ENCODE data around the gene FER.

FER gene

GRCh38 chr5:109102096-109102690 is 354.5 kb downstream of the FER start:
- Mint-ChIP-seq H3K4me1 (no peaks in the 10 kb centered on the region), H3K27ac (ENCODE audit: low read depth) (no peak overlapping the region), H3K36me3 (ENCODE audit: insufficient read depth) (no peaks in the 10 kb centered on the region), H3K27me3 (no peaks in the 10 kb centered on the region), H3K4me3 (no peak overlapping the region), H3K9me3 (no peaks in the 10 kb centered on the region)
- ATAC-seq (replicated peaks; ENCODE audit: extremely low read depth, poor library complexity, severe bottlenecking) (no peak), DNase-seq (ENCODE audit: low spot score in 2 of 2) (no peak)

- Mint-ChIP-seq H3K36me3 (ENCODE audit: insufficient read depth) (no peaks in the 10 kb centered on the region), H3K27me3 (no peaks in the 10 kb centered on the region), H3K4me3 (no peak overlapping the region), H3K4me1 (no peaks in the 10 kb centered on the region), H3K27ac (ENCODE audit: low read depth) (no peak overlapping the region), H3K9me3 (peaks cover 4% of the 10 kb centered on the region)
- no peak for ATAC-seq (replicated peaks; ENCODE audit: extremely low read depth, poor library complexity, severe bottlenecking)
- no peak for DNase-seq (ENCODE audit: low spot score in 2 of 2)
Measured at GRCh38 chr5:109105631-109106267, 358.1 kb downstream of the FER start.

GRCh38 chr5:109111680-109112079 is 364.0 kb downstream of the FER start:
- Mint-ChIP-seq H3K36me3 (ENCODE audit: insufficient read depth) (peaks cover 2% of the 10 kb centered on the region), H3K27ac (ENCODE audit: low read depth) (no peak overlapping the region), H3K9me3 (peaks cover 4% of the 10 kb centered on the region), H3K4me3 (no peak overlapping the region), H3K27me3 (no peaks in the 10 kb centered on the region), H3K4me1 (no peaks in the 10 kb centered on the region)
- DNase-seq (ENCODE audit: low spot score in 2 of 2) (no peak), ATAC-seq (replicated peaks; ENCODE audit: extremely low read depth, poor library complexity, severe bottlenecking) (no peak)

GRCh38 chr5:109113608-109114007 is 365.9 kb downstream of the FER start:
- H3K4me1 Mint-ChIP-seq = no peaks in the 10 kb centered on the region
- DNase-seq (ENCODE audit: low spot score in 2 of 2) = no peak
- no peak overlapping the region for H3K4me3 Mint-ChIP-seq
- no peak for ATAC-seq (replicated peaks; ENCODE audit: extremely low read depth, poor library complexity, severe bottlenecking)
- peaks cover 4% of the 10 kb centered on the region for H3K9me3 Mint-ChIP-seq
- no peak overlapping the region for H3K27ac Mint-ChIP-seq (ENCODE audit: low read depth)
- no peaks in the 10 kb centered on the region for H3K27me3 Mint-ChIP-seq
- H3K36me3 Mint-ChIP-seq (ENCODE audit: insufficient read depth) = peaks cover 2% of the 10 kb centered on the region

- no peak overlapping the region for H3K4me3 Mint-ChIP-seq
- H3K36me3 Mint-ChIP-seq (ENCODE audit: insufficient read depth) = no peaks in the 10 kb centered on the region
- no peak for ATAC-seq (replicated peaks; ENCODE audit: extremely low read depth, poor library complexity, severe bottlenecking)
- DNase-seq (ENCODE audit: low spot score in 2 of 2) = no peak
- H3K27me3 Mint-ChIP-seq = no peaks in the 10 kb centered on the region
- H3K9me3 Mint-ChIP-seq = no peaks in the 10 kb centered on the region
- peaks cover 5% of the 10 kb centered on the region for H3K4me1 Mint-ChIP-seq
- no peak overlapping the region for H3K27ac Mint-ChIP-seq (ENCODE audit: low read depth)
Measured at GRCh38 chr5:109121225-109121624, 373.5 kb downstream of the FER start.

- no peak overlapping the region for H3K4me3 Mint-ChIP-seq
- no peaks in the 10 kb centered on the region for H3K36me3 Mint-ChIP-seq (ENCODE audit: insufficient read depth)
- no peak for ATAC-seq (replicated peaks; ENCODE audit: extremely low read depth, poor library complexity, severe bottlenecking)
- H3K27ac Mint-ChIP-seq (ENCODE audit: low read depth) = no peak overlapping the region
- H3K27me3 Mint-ChIP-seq = no peaks in the 10 kb centered on the region
- peaks cover 5% of the 10 kb centered on the region for H3K4me1 Mint-ChIP-seq
- no peak for DNase-seq (ENCODE audit: low spot score in 2 of 2)
- no peaks in the 10 kb centered on the region for H3K9me3 Mint-ChIP-seq
Measured at GRCh38 chr5:109125755-109126429, 378.2 kb downstream of the FER start.

- no peak for DNase-seq (ENCODE audit: low spot score in 2 of 2)
- Mint-ChIP-seq H3K27me3 (no peaks in the 10 kb centered on the region), H3K27ac (ENCODE audit: low read depth) (no peak overlapping the region), H3K4me1 (peaks cover 5% of the 10 kb centered on the region), H3K36me3 (ENCODE audit: insufficient read depth) (no peaks in the 10 kb centered on the region), H3K4me3 (no peak overlapping the region), H3K9me3 (no peaks in the 10 kb centered on the region)
- no peak for ATAC-seq (replicated peaks; ENCODE audit: extremely low read depth, poor library complexity, severe bottlenecking)
Measured at GRCh38 chr5:109126481-109126880, 378.8 kb downstream of the FER start.

- DNase-seq (ENCODE audit: low spot score in 2 of 2) (no peak), ATAC-seq (replicated peaks; ENCODE audit: extremely low read depth, poor library complexity, severe bottlenecking) (no peak)
- H3K4me1 Mint-ChIP-seq = no peaks in the 10 kb centered on the region
- H3K4me3 Mint-ChIP-seq = no peak overlapping the region
- no peak overlapping the region for H3K27ac Mint-ChIP-seq (ENCODE audit: low read depth)
- no peaks in the 10 kb centered on the region for H3K27me3 Mint-ChIP-seq
- H3K9me3 Mint-ChIP-seq = no peaks in the 10 kb centered on the region
- no peaks in the 10 kb centered on the region for H3K36me3 Mint-ChIP-seq (ENCODE audit: insufficient read depth)
Measured at GRCh38 chr5:109136906-109137305, 389.2 kb downstream of the FER start.

- Mint-ChIP-seq H3K9me3 (no peaks in the 10 kb centered on the region), H3K27me3 (no peaks in the 10 kb centered on the region), H3K4me3 (no peak overlapping the region), H3K36me3 (ENCODE audit: insufficient read depth) (no peaks in the 10 kb centered on the region), H3K27ac (ENCODE audit: low read depth) (no peak overlapping the region), H3K4me1 (no peaks in the 10 kb centered on the region)
- DNase-seq (ENCODE audit: low spot score in 2 of 2) (no peak), ATAC-seq (replicated peaks; ENCODE audit: extremely low read depth, poor library complexity, severe bottlenecking) (no peak)
Measured at GRCh38 chr5:109141222-109142200, 393.8 kb downstream of the FER start.

GRCh38 chr5:109143031-109143430 is 395.3 kb downstream of the FER start:
- DNase-seq (ENCODE audit: low spot score in 2 of 2) (no peak), ATAC-seq (replicated peaks; ENCODE audit: extremely low read depth, poor library complexity, severe bottlenecking) (no peak)
- Mint-ChIP-seq H3K27ac (ENCODE audit: low read depth) (no peak overlapping the region), H3K4me3 (no peak overlapping the region), H3K4me1 (no peaks in the 10 kb centered on the region), H3K36me3 (ENCODE audit: insufficient read depth) (no peaks in the 10 kb centered on the region), H3K27me3 (no peaks in the 10 kb centered on the region), H3K9me3 (no peaks in the 10 kb centered on the region)

GRCh38 chr5:109145139-109145538 is 397.4 kb downstream of the FER start:
- H3K27me3 Mint-ChIP-seq = no peaks in the 10 kb centered on the region
- H3K27ac Mint-ChIP-seq (ENCODE audit: low read depth) = no peak overlapping the region
- no peaks in the 10 kb centered on the region for H3K36me3 Mint-ChIP-seq (ENCODE audit: insufficient read depth)
- H3K4me1 Mint-ChIP-seq = no peaks in the 10 kb centered on the region
- H3K9me3 Mint-ChIP-seq = no peaks in the 10 kb centered on the region
- H3K4me3 Mint-ChIP-seq = no peak overlapping the region
- DNase-seq (ENCODE audit: low spot score in 2 of 2) = no peak
- ATAC-seq (replicated peaks; ENCODE audit: extremely low read depth, poor library complexity, severe bottlenecking) = no peak

- no peak for DNase-seq (ENCODE audit: low spot score in 2 of 2)
- no peaks in the 10 kb centered on the region for H3K27me3 Mint-ChIP-seq
- no peak overlapping the region for H3K4me3 Mint-ChIP-seq
- ATAC-seq (replicated peaks; ENCODE audit: extremely low read depth, poor library complexity, severe bottlenecking) = no peak
- H3K9me3 Mint-ChIP-seq = no peaks in the 10 kb centered on the region
- no peaks in the 10 kb centered on the region for H3K4me1 Mint-ChIP-seq
- no peak overlapping the region for H3K27ac Mint-ChIP-seq (ENCODE audit: low read depth)
- no peaks in the 10 kb centered on the region for H3K36me3 Mint-ChIP-seq (ENCODE audit: insufficient read depth)
Measured at GRCh38 chr5:109146591-109146990, 398.9 kb downstream of the FER start.
